OCI-LY1 (cell line): ENCODE data around the gene ETFDH.

Experiments used
- EZH2 ChIP-seq: fragments of 200-600 bp; sonication (generic), shearing (Covaris generic); IDR thresholded peaks from 2 replicates; pipeline ENCODE4 v1.8.0; 2017; ENCODE audit warnings: borderline replicate concordance, mixed run types, mild to moderate bottlenecking, antibody characterized with exemption, low read length, moderate library complexity, mixed read lengths
- TF ChIP-seq, protein P1 (sequence below): fragments of 200-600 bp; sonication (generic), shearing (Covaris generic); IDR thresholded peaks from 2 replicates; pipeline ENCODE4 v1.5.1; 2017; ENCODE audit warnings: mild to moderate bottlenecking, antibody characterized with exemption, low read length, moderate library complexity, mixed read lengths

DNA sequence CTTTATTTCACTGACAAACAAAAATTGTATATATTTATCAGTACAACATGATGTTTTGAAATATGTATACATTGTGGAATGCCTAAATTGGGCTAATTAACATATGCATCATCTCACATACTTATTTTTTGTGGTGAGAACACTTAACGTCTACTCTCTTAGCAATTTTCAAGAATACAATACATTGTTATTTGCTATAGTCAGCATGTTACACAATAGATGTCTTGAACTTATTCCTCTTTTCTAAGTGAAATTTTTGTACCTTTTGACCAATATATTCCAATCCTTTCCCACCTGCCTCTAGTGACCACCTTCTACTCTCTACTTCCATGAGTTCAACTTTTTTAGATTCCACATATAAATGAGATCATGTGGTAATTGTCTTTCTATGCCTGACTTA is 35.5 kb upstream of the ETFDH start:
- TF ChIP-seq, protein P1, sequence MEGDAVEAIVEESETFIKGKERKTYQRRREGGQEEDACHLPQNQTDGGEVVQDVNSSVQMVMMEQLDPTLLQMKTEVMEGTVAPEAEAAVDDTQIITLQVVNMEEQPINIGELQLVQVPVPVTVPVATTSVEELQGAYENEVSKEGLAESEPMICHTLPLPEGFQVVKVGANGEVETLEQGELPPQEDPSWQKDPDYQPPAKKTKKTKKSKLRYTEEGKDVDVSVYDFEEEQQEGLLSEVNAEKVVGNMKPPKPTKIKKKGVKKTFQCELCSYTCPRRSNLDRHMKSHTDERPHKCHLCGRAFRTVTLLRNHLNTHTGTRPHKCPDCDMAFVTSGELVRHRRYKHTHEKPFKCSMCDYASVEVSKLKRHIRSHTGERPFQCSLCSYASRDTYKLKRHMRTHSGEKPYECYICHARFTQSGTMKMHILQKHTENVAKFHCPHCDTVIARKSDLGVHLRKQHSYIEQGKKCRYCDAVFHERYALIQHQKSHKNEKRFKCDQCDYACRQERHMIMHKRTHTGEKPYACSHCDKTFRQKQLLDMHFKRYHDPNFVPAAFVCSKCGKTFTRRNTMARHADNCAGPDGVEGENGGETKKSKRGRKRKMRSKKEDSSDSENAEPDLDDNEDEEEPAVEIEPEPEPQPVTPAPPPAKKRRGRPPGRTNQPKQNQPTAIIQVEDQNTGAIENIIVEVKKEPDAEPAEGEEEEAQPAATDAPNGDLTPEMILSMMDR, result no peak
- TF ChIP-seq EZH2, result no peak
